ENCODE data around the gene RBCK1.

RBCK1 gene

GRCh38 chr20:364905-365794 lies 42.9 kb upstream of the RBCK1 start:
- no peak overlapping the region for H3K4me3 ChIP-seq (ENCODE audit: low read depth, low read length)
- no peak for TF ChIP-seq CTCF (IDR thresholded peaks at IDR 0.05; ENCODE audit: insufficient read depth, low read depth, low read length, missing control alignments)
- no peak for DNase-seq (ENCODE audit: low read depth)

- no peak for TF ChIP-seq CTCF (IDR thresholded peaks at IDR 0.05; ENCODE audit: insufficient read depth, low read depth, low read length, missing control alignments)
- no peak for DNase-seq (ENCODE audit: low read depth)
- no peak overlapping the region for H3K4me3 ChIP-seq (ENCODE audit: low read depth, low read length)
These were observed 41.9 kb upstream of the RBCK1 start for GRCh38 chr20:366041-366718.

- no peak for TF ChIP-seq CTCF (IDR thresholded peaks at IDR 0.05; ENCODE audit: insufficient read depth, low read depth, low read length, missing control alignments)
- H3K4me3 ChIP-seq (ENCODE audit: low read depth, low read length): no peak overlapping the region
- no peak for DNase-seq (ENCODE audit: low read depth)
These were observed 41.2 kb upstream of the RBCK1 start for GRCh38 chr20:366719-367485.

- TF ChIP-seq CTCF (IDR thresholded peaks at IDR 0.05; ENCODE audit: insufficient read depth, low read depth, low read length, missing control alignments): no peak
- no peak overlapping the region for H3K4me3 ChIP-seq (ENCODE audit: low read depth, low read length)
- no peak for DNase-seq (ENCODE audit: low read depth)
These were observed 40.6 kb upstream of the RBCK1 start for GRCh38 chr20:367486-367887.

- H3K4me3 ChIP-seq (ENCODE audit: low read depth, low read length): no peak overlapping the region
- no peak for DNase-seq (ENCODE audit: low read depth)
- TF ChIP-seq CTCF (IDR thresholded peaks at IDR 0.05; ENCODE audit: insufficient read depth, low read depth, low read length, missing control alignments): no peak
These were observed 39.2 kb upstream of the RBCK1 start for GRCh38 chr20:368915-369314.

- H3K4me3 ChIP-seq (ENCODE audit: low read depth, low read length): no peak overlapping the region
- TF ChIP-seq CTCF (IDR thresholded peaks at IDR 0.05; ENCODE audit: insufficient read depth, low read depth, low read length, missing control alignments): no peak
- DNase-seq (ENCODE audit: low read depth): no peak
These were observed 37.9 kb upstream of the RBCK1 start for GRCh38 chr20:370151-370600.

All from GM12865 (cell line).